ENCODE results near the gene C10orf90.

GRCh38 chr10:126468467-126468866 lies 202.0 kb downstream of the C10orf90 start:
- TF ChIP-seq CTCF (IDR thresholded peaks at IDR 0.05; ENCODE audit: poor library complexity) (no peak), EZH2 (IDR thresholded peaks at IDR 0.05; ENCODE audit: borderline replicate concordance) (no peak), EZH2phosphoT487 (IDR thresholded peaks at IDR 0.05; ENCODE audit: low read depth, severe bottlenecking, unreplicated experiment) (no peak)

Measured in hepatocyte (in vitro differentiated cells).